OCI-LY1 (cell line): ENCODE measurements around the gene STYXL1.

ENCODE experiments used
- H2AFZ ChIP-seq: fragments of 200-600 bp; sonication (generic), shearing (Covaris generic); 2 replicates; pipeline ENCODE4 v1.6.0; 2014; ENCODE audit warnings: antibody characterized with exemption, mild to moderate bottlenecking, low read length
- H3F3A ChIP-seq: fragments of 200-600 bp; sonication (generic), shearing (Covaris generic); 2 replicates; pipeline ENCODE4 v1.6.0; 2014; ENCODE audit warnings: mild to moderate bottlenecking, antibody characterized with exemption, low read length, moderate library complexity; ENCODE audit not compliant: insufficient read depth
- H3K27ac ChIP-seq: fragments of 200-600 bp; sonication (generic); 2 replicates; pipeline ENCODE4 v1.5.1; 2014; ENCODE audit warnings: low read length, mixed run types, mild to moderate bottlenecking, low read depth; ENCODE audit not compliant: poor library complexity, severe bottlenecking
- H3K27me3 ChIP-seq: fragments of 200-600 bp; sonication (generic); 2 replicates; pipeline ENCODE4 v1.6.0; 2014; ENCODE audit warnings: antibody characterized with exemption, mild to moderate bottlenecking, low read length, moderate library complexity; ENCODE audit not compliant: insufficient read depth
- H3K36me3 ChIP-seq: fragments of 200-600 bp; sonication (generic); 2 replicates; pipeline ENCODE4 v1.6.1; 2014; ENCODE audit warnings: mild to moderate bottlenecking, antibody characterized with exemption, low read length, moderate library complexity, mixed read lengths; ENCODE audit not compliant: insufficient read depth
- H3K4me1 ChIP-seq: fragments of 200-600 bp; sonication (generic); 2 replicates; pipeline ENCODE4 v1.5.1; 2014; ENCODE audit warnings: mild to moderate bottlenecking, low read length, moderate library complexity; ENCODE audit not compliant: insufficient read depth, severe bottlenecking
- H3K4me2 ChIP-seq: fragments of 200-600 bp; sonication (generic), shearing (Covaris generic); 2 replicates; pipeline ENCODE4 v1.6.1; 2014; ENCODE audit warnings: low read length
- H3K4me3 ChIP-seq: fragments of 200-600 bp; sonication (generic); 2 replicates; pipeline ENCODE4 v1.5.1; 2014; ENCODE audit warnings: low read length, low read depth, mild to moderate bottlenecking, mixed read lengths; ENCODE audit not compliant: poor library complexity, severe bottlenecking
- H3K79me2 ChIP-seq: fragments of 200-600 bp; shearing (Covaris generic); 2 replicates; pipeline ENCODE4 v1.6.1; 2016; ENCODE audit warnings: mixed run types, low read length, mixed read lengths; ENCODE audit not compliant: insufficient read depth
- H3K9ac ChIP-seq: fragments of 200-600 bp; sonication (generic), shearing (Covaris generic); 2 replicates; pipeline ENCODE4 v1.6.1; 2014; ENCODE audit warnings: mild to moderate bottlenecking, low read length, mixed read lengths
- H3K9me2 ChIP-seq: fragments of 200-600 bp; sonication (generic), shearing (Covaris generic); 2 replicates; pipeline ENCODE4 v1.6.1; 2014; ENCODE audit warnings: low read depth, mild to moderate bottlenecking, low read length, mixed read lengths
- H3K9me3 ChIP-seq: fragments of 200-600 bp; shearing (Covaris generic); 2 replicates; pipeline ENCODE4 v1.6.1; 2014; ENCODE audit warnings: low read length, mixed read lengths
- H4K20me1 ChIP-seq: fragments of 200-600 bp; sonication (generic), shearing (Covaris generic); 2 replicates; pipeline ENCODE4 v1.6.0; 2016; ENCODE audit warnings: mild to moderate bottlenecking, low read length; ENCODE audit not compliant: insufficient read depth
- EZH2 ChIP-seq: fragments of 200-600 bp; sonication (generic), shearing (Covaris generic); IDR thresholded peaks from 2 replicates; pipeline ENCODE4 v1.8.0; 2017; ENCODE audit warnings: borderline replicate concordance, mixed run types, mild to moderate bottlenecking, antibody characterized with exemption, low read length, moderate library complexity, mixed read lengths
- TF ChIP-seq, protein P1 (sequence below): fragments of 200-600 bp; sonication (generic), shearing (Covaris generic); IDR thresholded peaks from 2 replicates; pipeline ENCODE4 v1.5.1; 2017; ENCODE audit warnings: mild to moderate bottlenecking, antibody characterized with exemption, low read length, moderate library complexity, mixed read lengths

The STYXL1 gene

GRCh38 chr7:75993689-75994387, 54.0 kb downstream of the STYXL1 start:
- H3K4me3 ChIP-seq: peak overlapping the region; percentile 79
- H3K27ac ChIP-seq: no peak overlapping the region
- TF ChIP-seq, protein P1, sequence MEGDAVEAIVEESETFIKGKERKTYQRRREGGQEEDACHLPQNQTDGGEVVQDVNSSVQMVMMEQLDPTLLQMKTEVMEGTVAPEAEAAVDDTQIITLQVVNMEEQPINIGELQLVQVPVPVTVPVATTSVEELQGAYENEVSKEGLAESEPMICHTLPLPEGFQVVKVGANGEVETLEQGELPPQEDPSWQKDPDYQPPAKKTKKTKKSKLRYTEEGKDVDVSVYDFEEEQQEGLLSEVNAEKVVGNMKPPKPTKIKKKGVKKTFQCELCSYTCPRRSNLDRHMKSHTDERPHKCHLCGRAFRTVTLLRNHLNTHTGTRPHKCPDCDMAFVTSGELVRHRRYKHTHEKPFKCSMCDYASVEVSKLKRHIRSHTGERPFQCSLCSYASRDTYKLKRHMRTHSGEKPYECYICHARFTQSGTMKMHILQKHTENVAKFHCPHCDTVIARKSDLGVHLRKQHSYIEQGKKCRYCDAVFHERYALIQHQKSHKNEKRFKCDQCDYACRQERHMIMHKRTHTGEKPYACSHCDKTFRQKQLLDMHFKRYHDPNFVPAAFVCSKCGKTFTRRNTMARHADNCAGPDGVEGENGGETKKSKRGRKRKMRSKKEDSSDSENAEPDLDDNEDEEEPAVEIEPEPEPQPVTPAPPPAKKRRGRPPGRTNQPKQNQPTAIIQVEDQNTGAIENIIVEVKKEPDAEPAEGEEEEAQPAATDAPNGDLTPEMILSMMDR: no peak
- TF ChIP-seq EZH2: no peak
- no peaks in the 10 kb centered on the region for H3F3A ChIP-seq
- no peaks in the 10 kb centered on the region for H4K20me1 ChIP-seq
- H3K79me2 ChIP-seq: no peaks in the 10 kb centered on the region
- H3K36me3 ChIP-seq: peaks cover 14% of the 10 kb centered on the region
- H3K9me3 ChIP-seq: no peaks in the 10 kb centered on the region
- peak overlapping the region; percentile 64 for H3K9ac ChIP-seq
- peak overlapping the region; percentile 75 for H3K4me2 ChIP-seq
- H3K9me2 ChIP-seq: no peaks in the 10 kb centered on the region
- no peaks in the 10 kb centered on the region for H3K27me3 ChIP-seq
- H3K4me1 ChIP-seq: peaks cover 19% of the 10 kb centered on the region
- H2AFZ ChIP-seq: no peak overlapping the region

GRCh38 chr7:75992083-75992755, 55.6 kb downstream of the STYXL1 start:
- Histone ChIP-seq H3K4me2 (no peak overlapping the region), H3K27ac (no peak overlapping the region), H3K79me2 (no peaks in the 10 kb centered on the region), H3F3A (no peaks in the 10 kb centered on the region), H3K4me3 (no peak overlapping the region), H3K9me3 (no peaks in the 10 kb centered on the region), H4K20me1 (no peaks in the 10 kb centered on the region), H3K9me2 (no peaks in the 10 kb centered on the region), H3K4me1 (peaks cover 16% of the 10 kb centered on the region), H2AFZ (no peak overlapping the region), H3K27me3 (no peaks in the 10 kb centered on the region), H3K9ac (no peak overlapping the region), H3K36me3 (peaks cover 10% of the 10 kb centered on the region; the same call in 1 of the 2 replicates)
- TF ChIP-seq, protein P1: no peak
- TF ChIP-seq EZH2: no peak

- Histone ChIP-seq H4K20me1 (no peaks in the 10 kb centered on the region), H3K79me2 (no peaks in the 10 kb centered on the region), H3K9ac (no peak overlapping the region), H2AFZ (no peak overlapping the region), H3K27ac (no peak overlapping the region), H3K9me3 (no peaks in the 10 kb centered on the region), H3K4me3 (no peak overlapping the region), H3K4me1 (peaks cover 12% of the 10 kb centered on the region), H3K27me3 (no peaks in the 10 kb centered on the region), H3K9me2 (no peaks in the 10 kb centered on the region), H3K36me3 (peaks cover 15% of the 10 kb centered on the region; the same call in 1 of the 2 replicates), H3K4me2 (no peak overlapping the region), H3F3A (no peaks in the 10 kb centered on the region)
- TF ChIP-seq, protein P1: no peak
- TF ChIP-seq EZH2: no peak
These were observed 56.2 kb downstream of the STYXL1 start for GRCh38 chr7:75991531-75992082.
